Stimulated activated CD4-positive, alpha-beta T cell treated with anti-CD3 and anti-CD28 coated beads, TNF-alpha, amount 100 ng/mL, for 24 hours (primary cell): ENCODE measurements around the gene CD68.

Experiments used
- DNase-seq, 3 experiments: peaks; one replicate each; pipeline ENCODE4 v3.0.0-alpha.2; 2020; ENCODE audit warnings: low read depth in 3 of 3

CD68 gene

DNA sequence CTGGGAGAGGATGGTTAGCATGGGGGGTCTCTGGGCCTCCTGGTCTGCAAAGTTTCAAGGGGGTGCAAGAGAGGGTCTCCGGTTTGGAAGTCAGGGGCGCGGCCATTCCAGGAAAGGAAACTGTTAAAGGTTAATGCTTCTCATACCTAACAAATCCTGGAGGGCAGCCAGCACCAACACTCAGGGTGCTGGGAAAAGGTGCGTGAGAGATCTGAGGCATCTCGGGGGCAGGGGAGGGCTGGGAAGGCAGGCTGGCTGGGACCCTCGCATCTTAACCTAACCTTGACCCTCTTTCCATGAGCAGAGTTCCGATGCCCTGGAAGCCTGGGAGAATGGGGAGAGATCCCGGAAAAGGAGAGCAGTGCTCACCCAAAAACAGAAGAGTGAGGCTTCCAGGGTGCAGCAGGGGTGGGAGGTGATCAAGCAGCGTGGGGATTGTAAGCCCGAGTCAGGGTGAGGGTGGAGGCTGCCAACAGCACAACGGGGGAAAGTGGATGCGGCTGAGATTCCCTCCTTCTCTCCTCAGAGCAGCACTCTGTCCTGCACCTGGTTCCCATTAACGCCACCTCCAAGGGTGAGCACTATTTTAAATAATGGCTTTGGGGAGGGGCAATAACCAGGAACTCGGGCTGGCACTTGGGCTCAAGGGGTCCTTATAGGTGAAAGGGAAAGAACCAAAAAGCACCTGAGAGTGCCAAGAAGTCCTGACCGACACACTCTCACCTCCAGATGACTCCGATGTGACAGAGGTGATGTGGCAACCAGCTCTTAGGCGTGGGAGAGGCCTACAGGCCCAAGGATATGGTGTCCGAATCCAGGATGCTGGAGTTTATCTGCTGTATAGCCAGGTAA, 19.9 kb upstream of the CD68 start:
- DNase-seq = no peak

DNA sequence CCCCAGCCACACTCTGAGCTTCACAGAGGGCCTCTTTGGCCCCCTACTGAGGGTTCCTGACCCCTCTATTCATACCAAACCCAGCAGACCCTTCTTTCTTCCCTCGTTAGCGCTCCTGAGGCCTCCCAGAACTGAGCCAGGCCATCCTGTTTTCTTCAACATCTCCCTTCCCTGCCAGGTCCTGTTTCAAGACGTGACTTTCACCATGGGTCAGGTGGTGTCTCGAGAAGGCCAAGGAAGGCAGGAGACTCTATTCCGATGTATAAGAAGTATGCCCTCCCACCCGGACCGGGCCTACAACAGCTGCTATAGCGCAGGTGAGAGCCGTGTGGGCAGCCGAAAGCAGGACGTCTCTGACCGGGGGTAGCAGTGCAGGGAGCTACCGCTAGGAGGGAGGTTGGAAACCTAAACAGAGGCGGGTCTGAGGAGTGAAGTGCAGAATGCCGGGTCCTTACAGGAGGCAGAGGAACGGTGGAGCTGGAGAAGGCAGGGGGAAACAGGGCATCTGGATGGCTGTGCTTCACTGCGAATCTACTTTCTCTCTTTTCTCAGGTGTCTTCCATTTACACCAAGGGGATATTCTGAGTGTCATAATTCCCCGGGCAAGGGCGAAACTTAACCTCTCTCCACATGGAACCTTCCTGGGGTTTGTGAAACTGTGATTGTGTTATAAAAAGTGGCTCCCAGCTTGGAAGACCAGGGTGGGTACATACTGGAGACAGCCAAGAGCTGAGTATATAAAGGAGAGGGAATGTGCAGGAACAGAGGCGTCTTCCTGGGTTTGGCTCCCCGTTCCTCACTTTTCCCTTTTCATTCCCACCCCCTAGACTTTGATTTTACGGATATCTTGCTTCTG, 19.0 kb upstream of the CD68 start:
- DNase-seq = peak in 1 of 3 experiments; percentile 63

DNA sequence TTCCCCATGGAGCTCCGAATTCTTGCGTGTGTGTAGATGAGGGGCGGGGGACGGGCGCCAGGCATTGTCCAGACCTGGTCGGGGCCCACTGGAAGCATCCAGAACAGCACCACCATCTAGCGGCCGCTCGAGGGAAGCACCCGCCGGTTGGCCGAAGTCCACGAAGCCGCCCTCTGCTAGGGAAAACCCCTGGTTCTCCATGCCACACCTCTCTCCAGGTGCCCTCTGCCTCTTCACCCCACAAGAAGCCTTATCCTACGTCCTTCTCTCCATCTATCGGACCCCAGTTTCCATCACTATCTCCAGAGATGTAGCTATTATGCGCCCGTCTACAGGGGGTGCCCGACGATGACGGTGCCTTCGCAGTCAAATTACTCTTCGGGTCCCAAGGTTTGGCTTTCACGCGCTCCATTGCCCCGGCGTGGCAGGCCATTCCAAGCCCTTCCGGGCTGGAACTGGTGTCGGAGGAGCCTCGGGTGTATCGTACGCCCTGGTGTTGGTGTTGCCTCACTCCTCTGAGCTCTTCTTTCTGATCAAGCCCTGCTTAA, 18.3 kb upstream of the CD68 start:
- peak; percentile 76 to 87 (median 78) for DNase-seq

DNA sequence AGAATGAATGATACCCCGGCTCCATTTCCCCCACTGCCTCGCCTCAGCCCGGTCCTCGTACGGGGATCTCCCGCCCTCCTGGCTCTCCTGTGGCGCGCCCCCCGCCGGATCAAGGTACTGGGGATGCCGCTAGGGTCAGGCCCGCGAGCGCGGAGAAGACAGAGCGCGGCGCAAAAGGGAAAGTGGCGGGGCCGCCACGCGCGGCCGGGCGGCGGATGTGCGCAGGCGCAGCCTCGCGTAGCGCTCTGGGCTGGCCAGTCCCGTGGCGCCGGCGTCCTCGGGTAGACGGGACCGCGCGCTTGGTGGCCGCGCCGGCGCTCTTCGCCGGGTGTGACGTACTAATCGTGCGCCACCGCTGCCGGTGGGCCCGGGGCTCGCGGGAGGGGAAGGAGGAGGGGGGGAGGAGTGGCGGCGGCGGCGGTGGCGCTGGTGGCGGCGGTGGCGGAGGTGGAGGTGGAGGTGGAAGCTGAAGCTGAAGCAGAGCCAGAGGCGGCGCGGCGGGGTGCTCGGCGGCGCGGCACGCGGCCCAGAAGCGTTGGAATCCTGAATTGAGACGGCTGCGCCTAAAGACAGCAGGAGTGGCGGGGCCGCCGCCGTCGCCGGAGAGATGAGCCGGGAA, 17.7 kb upstream of the CD68 start, which contains the start of gene SENP3:
TSS of gene SENP3 (plus strand) at position 331 of the 619 bp plus-strand sequence. CDS start 1,158 bp downstream, outside the sequence.
- peak; percentile 81 to 88 (median 85) for DNase-seq

DNA sequence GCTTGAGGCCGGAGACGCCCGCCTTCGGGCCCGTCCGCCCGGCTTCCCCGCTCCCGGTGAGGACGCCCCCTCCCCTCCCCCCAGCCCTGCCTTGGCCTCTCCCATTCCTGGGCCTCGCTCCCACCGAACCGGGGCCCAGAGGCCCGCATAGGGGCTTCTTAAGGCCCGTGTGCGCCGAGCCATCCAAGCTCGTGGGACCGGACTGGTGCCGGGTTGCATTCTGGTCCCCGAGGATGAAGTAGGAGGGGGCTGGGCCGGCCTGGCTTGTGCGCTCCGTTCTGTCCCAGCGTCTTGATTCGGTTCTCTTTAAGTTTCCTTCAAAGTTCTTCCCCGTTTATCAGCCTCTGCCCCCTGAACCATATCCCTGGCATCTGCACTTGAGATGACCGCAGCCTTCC, 17.2 kb upstream of the CD68 start:
- no peak for DNase-seq

DNA sequence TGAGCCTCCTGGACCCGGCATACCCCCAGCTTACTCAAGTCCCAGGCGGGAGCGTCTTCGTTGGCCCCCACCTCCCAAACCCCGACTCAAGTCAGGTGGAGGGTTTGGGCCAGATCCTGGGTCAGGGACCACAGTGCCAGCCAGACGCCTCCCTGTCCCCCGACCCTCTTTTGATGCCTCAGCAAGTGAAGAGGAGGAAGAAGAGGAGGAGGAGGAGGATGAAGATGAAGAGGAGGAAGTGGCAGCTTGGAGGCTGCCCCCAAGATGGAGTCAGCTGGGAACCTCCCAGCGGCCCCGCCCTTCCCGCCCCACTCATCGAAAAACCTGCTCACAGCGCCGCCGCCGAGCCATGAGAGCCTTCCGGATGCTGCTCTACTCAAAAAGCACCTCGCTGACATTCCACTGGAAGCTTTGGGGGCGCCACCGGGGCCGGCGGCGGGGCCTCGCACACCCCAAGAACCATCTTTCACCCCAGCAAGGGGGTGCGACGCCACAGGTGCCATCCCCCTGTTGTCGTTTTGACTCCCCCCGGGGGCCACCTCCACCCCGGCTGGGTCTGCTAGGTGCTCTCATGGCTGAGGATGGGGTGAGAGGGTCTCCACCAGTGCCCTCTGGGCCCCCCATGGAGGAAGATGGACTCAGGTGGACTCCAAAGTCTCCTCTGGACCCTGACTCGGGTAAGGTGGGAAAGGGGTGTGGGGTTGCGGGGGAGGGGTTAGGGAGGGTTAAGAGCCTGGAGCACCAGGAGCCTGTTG, 16.1 kb upstream of the CD68 start:
- DNase-seq = no peak

DNA sequence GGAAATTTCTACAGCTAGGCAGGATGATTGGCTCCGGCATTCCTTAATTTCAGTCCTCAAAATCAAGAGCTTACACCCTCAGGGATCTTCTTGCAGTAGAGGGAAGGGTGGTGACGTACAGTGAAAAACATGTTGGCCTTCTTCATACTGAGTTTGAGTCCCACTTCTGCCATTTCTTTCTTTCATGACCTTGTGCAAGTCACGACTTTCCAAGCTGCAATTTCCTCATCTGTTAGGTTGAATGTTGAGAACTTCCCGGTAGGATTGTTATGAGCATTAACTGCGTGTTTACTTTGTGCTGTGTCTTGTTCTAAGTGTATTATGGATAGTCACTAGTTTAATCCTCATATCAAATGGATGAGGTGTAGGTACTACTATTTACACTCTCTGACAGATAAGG, 9.9 kb upstream of the CD68 start:
- DNase-seq = no peak

DNA sequence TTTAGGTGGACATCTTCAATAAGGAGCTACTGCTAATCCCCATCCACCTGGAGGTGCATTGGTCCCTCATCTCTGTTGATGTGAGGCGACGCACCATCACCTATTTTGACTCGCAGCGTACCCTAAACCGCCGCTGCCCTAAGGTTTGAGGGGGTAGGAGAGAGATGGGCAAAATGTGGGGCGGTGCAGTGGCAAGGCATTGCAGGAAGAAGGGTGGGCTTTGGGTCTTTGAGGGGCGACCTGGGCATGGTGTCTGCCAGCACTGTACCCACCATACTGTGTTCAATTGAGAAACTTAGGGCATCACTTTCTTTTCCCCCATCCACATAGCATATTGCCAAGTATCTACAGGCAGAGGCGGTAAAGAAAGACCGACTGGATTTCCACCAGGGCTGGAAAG, 9.1 kb upstream of the CD68 start:
- DNase-seq = no peak

DNA sequence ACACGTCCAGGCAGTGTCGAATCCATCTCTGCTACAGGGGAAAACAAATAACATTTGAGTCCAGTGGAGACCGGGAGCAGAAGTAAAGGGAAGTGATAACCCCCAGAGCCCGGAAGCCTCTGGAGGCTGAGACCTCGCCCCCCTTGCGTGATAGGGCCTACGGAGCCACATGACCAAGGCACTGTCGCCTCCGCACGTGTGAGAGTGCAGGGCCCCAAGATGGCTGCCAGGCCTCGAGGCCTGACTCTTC, 7.2 kb upstream of the CD68 start:
- peak in 1 of 3 experiments; percentile 98 for DNase-seq

DNA sequence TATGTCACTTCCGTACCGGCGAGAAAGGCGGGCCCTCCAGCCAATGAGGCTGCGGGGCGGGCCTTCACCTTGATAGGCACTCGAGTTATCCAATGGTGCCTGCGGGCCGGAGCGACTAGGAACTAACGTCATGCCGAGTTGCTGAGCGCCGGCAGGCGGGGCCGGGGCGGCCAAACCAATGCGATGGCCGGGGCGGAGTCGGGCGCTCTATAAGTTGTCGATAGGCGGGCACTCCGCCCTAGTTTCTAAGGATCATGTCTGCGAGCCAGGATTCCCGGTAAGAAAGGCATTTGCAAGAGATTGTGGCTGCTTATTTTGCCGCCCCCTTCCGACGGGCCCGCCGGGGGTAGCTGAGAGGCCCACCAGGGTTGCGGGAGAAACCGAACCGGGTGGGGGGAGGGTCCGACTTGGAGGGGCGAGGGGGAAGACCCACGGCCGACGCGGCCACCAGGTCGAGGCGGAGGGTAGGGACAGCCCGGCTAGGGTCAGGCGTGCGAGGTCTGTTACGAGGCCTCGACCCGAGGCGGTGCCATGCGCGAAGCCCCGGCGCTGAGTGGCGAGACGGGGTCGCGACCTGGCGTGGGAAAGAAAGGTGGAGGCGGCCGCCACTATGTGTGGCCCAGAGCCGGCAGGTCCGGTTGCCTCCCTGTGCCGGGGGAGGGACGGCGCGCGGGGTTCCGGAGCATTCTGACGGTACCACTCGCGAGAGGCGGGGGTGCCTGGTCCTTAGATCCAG, 6.7 kb upstream of the CD68 start:
- DNase-seq = peak in 2 of 3 experiments; percentile 99 to 100

DNA sequence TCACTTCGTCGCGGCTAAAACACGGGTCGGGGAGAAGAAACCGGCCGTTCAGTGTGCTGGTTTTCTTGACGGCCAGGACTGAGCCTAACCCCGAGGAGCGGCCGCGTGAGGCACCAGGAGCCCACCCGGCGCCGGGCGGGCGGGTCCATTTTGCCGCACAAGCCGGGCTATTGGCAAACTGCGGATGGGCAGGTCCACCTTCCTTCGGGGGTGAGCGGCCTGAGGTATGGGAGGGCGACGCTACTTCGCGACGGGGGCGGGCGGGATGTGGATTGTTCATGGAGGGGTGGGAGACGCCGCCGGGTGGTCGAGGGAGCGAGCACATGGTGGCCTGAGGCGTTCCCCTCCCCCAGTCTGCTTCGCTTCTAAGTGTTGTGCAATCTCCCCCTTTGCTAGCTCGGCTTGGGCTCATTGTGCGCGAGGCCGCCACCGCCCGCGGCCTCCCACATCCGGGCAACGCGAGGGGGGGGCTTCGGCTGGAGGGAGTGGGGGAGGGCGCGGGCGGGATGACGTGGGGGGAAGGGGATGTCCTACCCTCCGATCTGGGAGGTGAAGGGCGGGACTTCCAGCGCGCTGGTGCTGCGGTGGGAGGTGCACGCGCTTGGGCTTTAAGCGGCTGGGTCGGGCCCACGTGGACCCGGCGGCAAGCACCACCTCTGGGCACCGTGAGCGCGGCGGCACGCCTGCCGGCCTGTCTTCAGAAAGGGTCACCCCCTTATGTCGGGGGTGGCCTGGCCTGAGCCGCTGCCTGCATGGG, 5.9 kb upstream of the CD68 start:
- peak; percentile 81 to 88 (median 82) for DNase-seq

DNA sequence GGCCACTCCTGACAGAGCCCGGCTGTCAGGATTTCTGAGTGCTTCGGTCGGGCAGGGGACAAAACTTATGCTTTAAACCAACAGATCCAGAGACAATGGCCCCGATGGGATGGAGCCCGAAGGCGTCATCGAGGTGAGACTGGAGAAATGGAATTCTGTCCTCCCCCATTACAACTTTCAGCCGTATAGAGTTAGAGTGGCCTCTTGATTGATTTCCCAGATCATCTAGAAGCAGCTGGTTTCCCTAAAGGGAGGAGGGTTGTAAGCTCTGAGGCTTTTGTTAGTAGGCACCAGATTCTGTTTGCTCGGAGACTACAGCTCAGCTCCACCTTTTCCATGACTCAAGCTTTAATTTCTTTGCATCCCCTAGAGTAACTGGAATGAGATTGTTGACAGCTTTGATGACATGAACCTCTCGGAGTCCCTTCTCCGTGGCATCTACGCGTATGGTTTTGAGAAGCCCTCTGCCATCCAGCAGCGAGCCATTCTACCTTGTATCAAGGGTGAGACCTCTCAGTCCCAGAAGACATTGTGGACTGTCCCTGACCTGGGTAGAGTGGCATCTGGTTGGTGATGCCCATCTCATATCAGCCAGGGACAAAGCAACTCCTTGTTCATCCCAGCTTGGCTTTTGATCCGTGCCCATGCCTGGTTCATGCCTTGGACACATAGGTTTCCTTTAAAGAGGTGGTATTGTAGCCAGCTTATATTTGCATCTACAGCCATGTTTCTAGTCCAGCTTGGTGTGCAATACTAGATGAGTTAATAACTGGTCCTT, 5.1 kb upstream of the CD68 start:
- DNase-seq = no peak

DNA sequence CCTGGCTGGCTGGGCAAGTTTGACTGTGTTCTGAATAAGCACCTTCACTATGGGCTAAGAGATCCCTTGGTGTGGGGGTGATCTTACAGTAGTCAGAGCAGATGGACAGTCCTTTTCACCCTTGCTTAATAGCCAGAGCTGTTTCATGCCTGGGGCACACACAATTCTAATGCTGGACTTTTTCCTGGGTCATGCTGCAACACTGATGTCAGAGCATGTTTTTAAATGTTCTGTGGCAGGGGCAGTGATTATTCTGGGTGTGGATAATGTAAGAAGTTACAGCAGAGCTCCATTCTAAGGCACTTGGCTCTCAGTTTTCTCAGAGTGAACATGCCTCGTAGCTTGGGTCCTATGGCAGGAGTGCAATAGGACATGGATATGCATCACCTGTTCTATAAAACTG, 4.0 kb upstream of the CD68 start:
- no peak for DNase-seq

DNA sequence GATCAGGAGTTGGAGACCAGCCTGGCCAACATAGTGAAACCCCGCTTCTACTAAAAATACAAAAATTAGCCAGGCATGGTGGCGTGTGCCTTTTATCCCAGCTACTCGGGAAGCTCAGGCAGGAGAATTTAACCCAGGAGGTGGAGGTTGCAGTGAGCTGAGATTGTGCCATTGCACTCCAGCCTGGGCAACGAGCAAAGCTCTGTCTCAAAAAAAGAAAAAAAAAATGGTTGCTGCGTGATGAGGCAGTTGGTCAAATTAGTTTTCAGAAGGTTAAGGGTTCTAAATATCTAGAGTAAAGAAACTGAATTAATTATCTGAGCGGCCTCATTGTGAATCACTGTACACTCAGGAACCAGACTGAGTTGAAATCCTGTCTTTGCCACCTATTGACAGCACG, 3.5 kb upstream of the CD68 start:
- no peak for DNase-seq

DNA sequence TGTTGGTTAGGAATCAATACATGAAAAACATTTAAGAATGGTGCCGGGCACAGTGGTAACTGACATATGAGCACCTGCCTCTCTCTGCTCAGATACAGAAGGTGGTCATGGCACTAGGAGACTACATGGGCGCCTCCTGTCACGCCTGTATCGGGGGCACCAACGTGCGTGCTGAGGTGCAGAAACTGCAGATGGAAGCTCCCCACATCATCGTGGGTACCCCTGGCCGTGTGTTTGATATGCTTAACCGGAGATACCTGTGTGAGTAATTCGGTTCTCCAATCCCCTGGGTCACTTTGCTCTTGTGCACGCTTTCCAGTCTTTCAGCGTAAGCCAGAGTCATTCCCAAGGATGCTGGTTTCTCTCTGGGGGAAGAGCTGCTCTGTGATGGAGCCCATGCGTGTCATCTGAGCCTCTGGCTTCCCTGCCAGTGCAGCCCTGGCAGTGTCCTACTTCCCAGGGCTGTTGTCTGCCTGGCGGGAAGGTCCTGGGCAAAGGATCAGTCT, 3.0 kb upstream of the CD68 start:
- DNase-seq = no peak

DNA sequence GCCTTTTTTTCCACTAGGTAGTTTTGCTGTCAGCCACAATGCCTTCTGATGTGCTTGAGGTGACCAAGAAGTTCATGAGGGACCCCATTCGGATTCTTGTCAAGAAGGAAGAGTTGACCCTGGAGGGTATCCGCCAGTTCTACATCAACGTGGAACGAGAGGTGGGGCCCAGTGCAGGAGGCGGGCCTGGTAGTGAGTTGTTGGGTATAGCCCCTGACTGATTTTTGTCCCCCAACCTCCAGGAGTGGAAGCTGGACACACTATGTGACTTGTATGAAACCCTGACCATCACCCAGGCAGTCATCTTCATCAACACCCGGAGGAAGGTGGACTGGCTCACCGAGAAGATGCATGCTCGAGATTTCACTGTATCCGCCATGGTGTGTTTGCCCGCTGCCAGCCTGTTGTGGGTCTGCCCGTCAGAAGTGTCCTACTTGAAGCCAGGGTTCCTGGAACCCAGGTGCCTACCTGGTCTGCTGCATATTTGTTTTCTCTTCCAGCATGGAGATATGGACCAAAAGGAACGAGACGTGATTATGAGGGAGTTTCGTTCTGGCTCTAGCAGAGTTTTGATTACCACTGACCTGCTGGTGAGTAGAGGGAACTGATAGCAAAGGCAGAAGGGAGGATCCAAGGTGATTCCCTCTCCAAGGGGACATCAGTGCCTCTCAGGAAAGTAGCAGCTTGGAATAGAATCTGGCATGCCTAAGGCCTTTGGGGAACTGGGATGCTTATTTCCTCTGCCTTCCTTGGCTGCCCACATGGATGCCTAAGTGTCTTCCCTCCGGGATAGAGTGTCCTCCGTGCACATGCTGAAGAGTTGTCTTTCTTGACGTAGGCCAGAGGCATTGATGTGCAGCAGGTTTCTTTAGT, 1.9 kb upstream of the CD68 start:
- DNase-seq = no peak

DNA sequence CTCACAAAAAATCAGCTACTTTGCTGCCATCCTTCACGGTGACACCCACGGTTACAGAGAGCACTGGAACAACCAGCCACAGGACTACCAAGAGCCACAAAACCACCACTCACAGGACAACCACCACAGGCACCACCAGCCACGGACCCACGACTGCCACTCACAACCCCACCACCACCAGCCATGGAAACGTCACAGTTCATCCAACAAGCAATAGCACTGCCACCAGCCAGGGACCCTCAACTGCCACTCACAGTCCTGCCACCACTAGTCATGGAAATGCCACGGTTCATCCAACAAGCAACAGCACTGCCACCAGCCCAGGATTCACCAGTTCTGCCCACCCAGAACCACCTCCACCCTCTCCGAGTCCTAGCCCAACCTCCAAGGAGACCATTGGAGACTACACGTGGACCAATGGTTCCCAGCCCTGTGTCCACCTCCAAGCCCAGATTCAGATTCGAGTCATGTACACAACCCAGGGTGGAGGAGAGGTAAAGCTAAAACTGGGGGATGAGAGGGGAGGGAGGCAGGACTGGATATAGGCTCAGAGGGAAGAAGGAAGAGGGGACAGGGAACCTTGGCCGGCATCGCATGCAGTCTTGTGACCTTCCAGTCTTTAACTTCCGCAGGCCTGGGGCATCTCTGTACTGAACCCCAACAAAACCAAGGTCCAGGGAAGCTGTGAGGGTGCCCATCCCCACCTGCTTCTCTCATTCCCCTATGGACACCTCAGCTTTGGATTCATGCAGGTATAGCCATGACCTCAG, 581 bp downstream of the CD68 start:
- peak in 1 of 3 experiments; percentile 57 for DNase-seq
